ENCODE data around the gene S1PR4. TPM values are rescaled to one million over a fixed set of nuclear protein-coding genes. Genes with fewer than 3 reads are reported as not detected.
A peak's percentile ranks its signal among the peaks of the same experiment; 100 is the strongest.

S1PR4 gene
- total RNA-seq, result 0.29 TPM in 1 of 2 replicates, not detected in the other
- 0.06 TPM for polyA plus RNA-seq (2012)

DNA sequence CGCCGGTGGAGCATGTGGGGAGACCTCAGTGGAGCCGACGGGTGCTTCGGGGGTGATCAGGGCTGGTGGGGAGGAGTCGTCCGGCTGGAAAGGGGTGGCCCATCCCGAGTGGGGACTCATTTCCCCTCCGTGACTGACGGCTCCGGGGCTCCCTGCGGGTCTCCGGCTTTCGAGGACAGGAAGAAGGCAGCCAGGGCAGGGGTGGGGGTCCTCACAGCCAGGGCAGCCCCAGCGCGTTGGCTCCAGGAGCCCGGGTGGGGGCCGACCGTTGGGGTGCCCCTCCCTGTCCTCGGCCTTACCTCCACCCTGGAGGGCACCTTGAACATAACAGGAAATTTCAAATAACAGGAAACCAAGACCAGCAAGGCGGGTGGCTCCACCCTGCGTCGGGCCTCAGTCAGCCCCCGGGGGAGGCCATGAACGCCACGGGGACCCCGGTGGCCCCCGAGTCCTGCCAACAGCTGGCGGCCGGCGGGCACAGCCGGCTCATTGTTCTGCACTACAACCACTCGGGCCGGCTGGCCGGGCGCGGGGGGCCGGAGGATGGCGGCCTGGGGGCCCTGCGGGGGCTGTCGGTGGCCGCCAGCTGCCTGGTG lies at the start of gene S1PR4:
Gene S1PR4 (plus strand): TSS at position 393 of the 596 bp plus-strand sequence. CDS start 24 bp downstream, at position 417.
- no peak for DNase-seq (ENCODE audit: low read depth)

- DNase-seq (ENCODE audit: low read depth), result peak; percentile 58
These were observed 49.5 kb upstream of the S1PR4 start for GRCh38 chr19:3129112-3129511.

GRCh38 chr19:3131168-3131567 lies 47.4 kb upstream of the S1PR4 start:
- DNase-seq (ENCODE audit: low read depth), result no peak

- DNase-seq (ENCODE audit: low read depth), result peak; percentile 96
These were observed 45.4 kb upstream of the S1PR4 start for GRCh38 chr19:3132971-3133792.

- no peak for DNase-seq (ENCODE audit: low read depth)
These were observed 44.8 kb upstream of the S1PR4 start for GRCh38 chr19:3133793-3134116.

GRCh38 chr19:3135961-3136683 lies 42.4 kb upstream of the S1PR4 start, which contains the start of gene GNA15:
GNA15 (plus strand) TSS chr19:3136033; CDS start chr19:3136451, 418 bp downstream.
- no peak for DNase-seq (ENCODE audit: low read depth)

GRCh38 chr19:3136684-3137055 lies 41.9 kb upstream of the S1PR4 start:
- DNase-seq (ENCODE audit: low read depth), result no peak

GRCh38 chr19:3137119-3137518 lies 41.5 kb upstream of the S1PR4 start:
- no peak for DNase-seq (ENCODE audit: low read depth)

DNA sequence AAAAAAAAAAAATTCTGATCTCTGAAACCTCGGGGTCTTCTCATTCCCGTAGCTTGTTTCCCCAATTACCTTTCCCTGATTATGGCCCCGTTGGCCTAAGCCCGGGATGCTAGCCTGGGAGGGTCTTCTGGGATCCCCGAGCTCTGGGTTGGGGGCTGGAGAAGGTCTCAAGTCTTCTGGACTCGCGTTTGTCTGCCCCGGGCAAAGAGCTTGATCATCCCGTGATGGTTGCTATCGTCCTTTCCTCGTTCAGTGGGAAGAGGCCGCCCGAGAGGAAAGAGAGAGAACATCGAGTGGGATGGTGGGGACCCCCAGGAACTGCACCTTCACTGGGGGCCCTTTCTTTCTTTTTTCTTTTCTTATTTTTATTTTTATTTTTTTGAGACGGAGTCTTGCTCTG lies 40.3 kb upstream of the S1PR4 start:
- DNase-seq (ENCODE audit: low read depth), result no peak

DNA sequence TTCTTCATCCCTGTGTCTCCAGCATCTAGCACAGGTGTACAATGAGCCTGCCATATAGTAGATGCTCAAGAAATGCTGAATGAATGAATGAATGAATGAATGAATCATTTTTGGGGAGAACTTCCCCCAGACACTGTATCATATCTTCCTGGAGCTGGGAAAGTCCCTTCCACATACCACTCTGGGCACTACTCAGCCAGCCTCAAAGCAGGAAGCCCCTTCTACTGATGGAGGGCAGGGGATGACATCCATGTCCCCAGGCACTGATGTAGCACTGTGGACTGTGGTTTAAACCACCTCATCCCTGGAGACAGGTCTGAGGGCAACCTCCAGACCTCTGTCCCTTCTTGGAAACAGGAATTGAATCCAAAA lies 37.9 kb upstream of the S1PR4 start:
- DNase-seq (ENCODE audit: low read depth), result no peak

- peak; percentile 83 for DNase-seq (ENCODE audit: low read depth)
These were observed 36.3 kb upstream of the S1PR4 start for GRCh38 chr19:3142292-3142670.

- no peak for DNase-seq (ENCODE audit: low read depth)
These were observed 35.7 kb upstream of the S1PR4 start for GRCh38 chr19:3142781-3143337.

GRCh38 chr19:3145909-3146676 lies 32.5 kb upstream of the S1PR4 start:
- DNase-seq (ENCODE audit: low read depth), result no peak

DNA sequence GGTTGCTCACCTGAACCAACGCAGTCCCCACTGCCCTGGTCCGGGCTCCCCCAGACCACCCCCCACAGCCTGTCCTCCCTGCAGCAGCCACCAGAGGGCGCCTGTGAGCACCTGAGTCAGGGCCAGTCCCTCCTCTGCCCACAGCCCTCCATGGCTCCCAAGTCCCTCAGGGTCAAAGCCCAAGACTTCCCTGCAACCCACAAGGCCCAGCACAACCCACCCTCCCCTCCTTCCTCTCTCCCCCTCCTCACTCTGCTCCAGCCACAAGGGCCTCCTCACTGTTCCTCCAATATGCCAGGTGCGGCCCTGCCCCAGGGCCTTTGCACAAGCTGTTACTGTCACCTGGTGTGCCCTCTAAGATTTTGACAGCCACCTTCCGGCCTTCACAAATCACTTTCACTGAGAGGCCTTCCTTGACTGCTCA lies 31.9 kb upstream of the S1PR4 start:
- DNase-seq (ENCODE audit: low read depth), result no peak

GRCh38 chr19:3148503-3148902 lies 30.1 kb upstream of the S1PR4 start:
- DNase-seq (ENCODE audit: low read depth), result no peak

- no peak for DNase-seq (ENCODE audit: low read depth)
These were observed 29.5 kb upstream of the S1PR4 start for GRCh38 chr19:3149089-3149488.

GRCh38 chr19:3149526-3150505 lies 28.8 kb upstream of the S1PR4 start:
- no peak for DNase-seq (ENCODE audit: low read depth)

- DNase-seq (ENCODE audit: low read depth), result no peak
These were observed 27.7 kb upstream of the S1PR4 start for GRCh38 chr19:3150739-3151329.

Data from myocyte (in vitro differentiated cells).